Tibial nerve (tissue), 4 donors: ENCODE measurements around the gene ZC3H8. TPM values are rescaled to one million over a fixed set of nuclear protein-coding genes. Genes with fewer than 3 reads are reported as not detected.

ENCODE experiments used
- DNase-seq, 2 donors: peaks; one replicate each; pipeline ENCODE4 v3.0.0-alpha.2; 2019; ENCODE audit warnings: low spot score in 2 of 2
- H3K27ac ChIP-seq, 4 donors: fragments of 200-600 bp; sonication (generic) in 3 of 4; one replicate each; pipeline ENCODE4 v1.5.1; 2017 to 2019; ENCODE audit warnings: mild to moderate bottlenecking in 1 of 4
- H3K27me3 ChIP-seq, 2 donors: fragments of 200-600 bp; sonication (generic) in 1 of 2; one replicate each; pipeline versions ENCODE4 v1.5.1 to v1.6.0; 2017 to 2019
- H3K36me3 ChIP-seq, 3 donors: fragments of 200-600 bp; sonication (generic); one replicate each; pipeline ENCODE4 v1.5.1; 2018 to 2019
- H3K4me1 ChIP-seq, 4 donors: fragments of 200-600 bp; sonication (generic) in 3 of 4; one replicate each; pipeline ENCODE4 v1.5.1; 2017 to 2019
- H3K4me3 ChIP-seq, 4 donors: fragments of 200-600 bp; sonication (generic) in 3 of 4; one replicate each; pipeline ENCODE4 v1.5.1; 2017 to 2019; ENCODE audit warnings: mild to moderate bottlenecking in 1 of 4, moderate library complexity in 1 of 4
- H3K9me3 ChIP-seq, 4 donors: fragments of 200-600 bp; sonication (generic) in 3 of 4; one replicate each; pipeline ENCODE4 v1.5.1; 2017 to 2019
- CTCF ChIP-seq, 5 experiments: fragments of 200-600 bp in 3 of 5; fragments of 450-650 bp in 2 of 5; sonication (generic) in 3 of 5; IDR thresholded peaks; one replicate each; pipeline ENCODE4 v1.5.1; 2016 to 2019; ENCODE audit warnings: antibody characterized with exemption in 5 of 5, mild to moderate bottlenecking in 3 of 5, moderate library complexity in 2 of 5
- EP300 ChIP-seq, 2 donors: sonication (generic); formaldehyde crosslinking; IDR thresholded peaks; one replicate each; pipeline ENCODE4 v1.6.1; 2017; ENCODE audit warnings: antibody characterized with exemption in 2 of 2, mild to moderate bottlenecking in 1 of 2
- POLR2A ChIP-seq, 2 donors: fragments of 450-650 bp; IDR thresholded peaks; one replicate each; pipeline ENCODE4 v1.6.1; 2017; ENCODE audit warnings: antibody characterized with exemption in 2 of 2, mild to moderate bottlenecking in 2 of 2, moderate library complexity in 2 of 2
- WGBS, 2 donors: methylation state at CpG; one replicate each; pipeline ENCODE4 v1.1.5; 2018; 5-methylcytosine and 5-hydroxymethylcytosine counted together
- total RNA-seq, 4 donors: library from RNA; depleted of rRNA; stranded (reverse); fragments of >200 nt; gene quantifications; one replicate each; pipeline ENCODE4 v1.1.0, GENCODE V29; 2016

Gene ZC3H8
- 10 to 100 TPM in 1 of 4 donors, 1 to 10 TPM in 3; 3.5 to 81.6 (median 5.7) TPM for total RNA-seq

- H3K27ac ChIP-seq: peak within 1 kb of the TSS; percentile 40 to 90 (median 65)
- TF ChIP-seq EP300 (IDR thresholded peaks at IDR 0.05) (peak; percentile 55 to 86), CTCF (IDR thresholded peaks at IDR 0.05) (no peak), POLR2A (IDR thresholded peaks at IDR 0.05) (peak; percentile 54 to 72)
- no peaks in the 10 kb centered on the region for H3K27me3 ChIP-seq
- H3K4me3 ChIP-seq: peak within 1 kb of the TSS; percentile 53 to 86 (median 64)
- DNase-seq: peak; percentile 83 to 84
- H3K9me3 ChIP-seq: no peaks in the 10 kb centered on the region
- H3K36me3 ChIP-seq: peaks cover 0 to under 1% (median 0%) of the 10 kb centered on the region in 3 donors
- H3K4me1 ChIP-seq: peaks cover 0 to 17% (median 2%) of the 10 kb centered on the region in 4 donors
- 0 to 1% methylated on average over 47 to 59 of the region's 68 CpGs for WGBS, 2 donors
Measured at GRCh38 chr2:112254466-112255240, at the start of gene ZC3H8. ZC3H8 (minus strand) TSS chr2:112255042; CDS start chr2:112254981, 61 bp downstream.

GRCh38 chr2:112304298-112304941, 49.6 kb upstream of the ZC3H8 start:
- Histone ChIP-seq H3K27ac (peak overlapping the region in 1 of 4 donors; percentile 6), H3K4me3 (no peak overlapping the region), H3K27me3 (no peaks in the 10 kb centered on the region), H3K9me3 (no peaks in the 10 kb centered on the region), H3K36me3 (peaks cover 0 to 61% (median 6%) of the 10 kb centered on the region in 3 donors), H3K4me1 (no peaks in the 10 kb centered on the region)
- DNase-seq: no peak
- TF ChIP-seq EP300 (IDR thresholded peaks at IDR 0.05): no peak
- no peak for TF ChIP-seq CTCF (IDR thresholded peaks at IDR 0.05)
- no peak for TF ChIP-seq POLR2A (IDR thresholded peaks at IDR 0.05)
- WGBS, 2 donors: 72 to 85% methylated on average over 2 of the region's 2 CpGs

GRCh38 chr2:112301973-112302372, 47.1 kb upstream of the ZC3H8 start:
- no peak for TF ChIP-seq CTCF (IDR thresholded peaks at IDR 0.05)
- TF ChIP-seq EP300 (IDR thresholded peaks at IDR 0.05): no peak
- TF ChIP-seq POLR2A (IDR thresholded peaks at IDR 0.05): no peak
- H3K27me3 ChIP-seq: no peaks in the 10 kb centered on the region
- H3K4me3 ChIP-seq: no peak overlapping the region
- no peak for DNase-seq
- peaks cover 0 to 46% (median 6%) of the 10 kb centered on the region in 3 donors for H3K36me3 ChIP-seq
- no peak overlapping the region for H3K27ac ChIP-seq
- no peaks in the 10 kb centered on the region for H3K9me3 ChIP-seq
- H3K4me1 ChIP-seq: no peaks in the 10 kb centered on the region

- Histone ChIP-seq H3K9me3 (no peaks in the 10 kb centered on the region), H3K27me3 (no peaks in the 10 kb centered on the region), H3K4me1 (no peaks in the 10 kb centered on the region), H3K36me3 (peaks cover 0 to 38% (median 0%) of the 10 kb centered on the region in 3 donors), H3K27ac (no peak overlapping the region), H3K4me3 (no peak overlapping the region)
- no peak for DNase-seq
- TF ChIP-seq EP300 (IDR thresholded peaks at IDR 0.05) (no peak), CTCF (IDR thresholded peaks at IDR 0.05) (no peak), POLR2A (IDR thresholded peaks at IDR 0.05) (no peak)
Measured at GRCh38 chr2:112301171-112301584, 46.3 kb upstream of the ZC3H8 start.

GRCh38 chr2:112296407-112296806, 41.6 kb upstream of the ZC3H8 start:
- no peak overlapping the region for H3K27ac ChIP-seq
- H3K36me3 ChIP-seq: peaks cover 0 to 14% (median 0%) of the 10 kb centered on the region in 3 donors
- 80 to 86% methylated on average over 2 of the region's 2 CpGs for WGBS, 2 donors
- H3K4me1 ChIP-seq: peaks cover 0 to 13% (median 0%) of the 10 kb centered on the region in 4 donors
- no peak for TF ChIP-seq CTCF (IDR thresholded peaks at IDR 0.05)
- TF ChIP-seq POLR2A (IDR thresholded peaks at IDR 0.05): no peak
- TF ChIP-seq EP300 (IDR thresholded peaks at IDR 0.05): no peak
- no peak for DNase-seq
- H3K27me3 ChIP-seq: no peaks in the 10 kb centered on the region
- H3K4me3 ChIP-seq: no peak overlapping the region
- H3K9me3 ChIP-seq: no peaks in the 10 kb centered on the region
